HG02759 (cell line): ENCODE data around the gene MITF.

Experiments used
- ATAC-seq: cut with Tn5 transposase; IDR thresholded peaks from one replicate; pipeline ENCODE4 v1.9.1; 2021; ENCODE audit warnings: mild to moderate bottlenecking, moderate library complexity; ENCODE audit not compliant: unreplicated experiment

MITF gene

GRCh38 chr3:69944931-69945493 lies 205.7 kb downstream of the MITF start:
- no peak for ATAC-seq

GRCh38 chr3:69948246-69948862 lies 209.1 kb downstream of the MITF start:
- ATAC-seq, result no peak

- ATAC-seq, result no peak
Measured at GRCh38 chr3:69951616-69952015, 212.4 kb downstream of the MITF start.

- no peak for ATAC-seq
Measured at GRCh38 chr3:69959581-69959980, 220.3 kb downstream of the MITF start.

- ATAC-seq, result no peak
Measured at GRCh38 chr3:69961706-69962439, 222.6 kb downstream of the MITF start.

GRCh38 chr3:69963643-69964042 lies 224.4 kb downstream of the MITF start:
- no peak for ATAC-seq

GRCh38 chr3:69967156-69967555 lies 227.9 kb downstream of the MITF start:
- no peak for ATAC-seq

GRCh38 chr3:69970827-69971226 lies 231.6 kb downstream of the MITF start:
- ATAC-seq, result no peak

GRCh38 chr3:69972672-69973071 lies 233.4 kb downstream of the MITF start:
- ATAC-seq, result no peak

GRCh38 chr3:69976021-69976420 lies 236.8 kb downstream of the MITF start:
- no peak for ATAC-seq

- ATAC-seq, result no peak
Measured at GRCh38 chr3:69983546-69984265, 244.4 kb downstream of the MITF start.

- no peak for ATAC-seq
Measured at GRCh38 chr3:69985266-69985665, 246.0 kb downstream of the MITF start.

- ATAC-seq, result no peak
Measured at GRCh38 chr3:69986419-69986818, 247.2 kb downstream of the MITF start.

- no peak for ATAC-seq
Measured at GRCh38 chr3:69987833-69988232, 248.6 kb downstream of the MITF start.

GRCh38 chr3:69993757-69994156 lies 254.5 kb downstream of the MITF start:
- no peak for ATAC-seq

GRCh38 chr3:69994919-69995318 lies 255.7 kb downstream of the MITF start:
- ATAC-seq, result no peak

GRCh38 chr3:69997631-69998307 lies 258.5 kb downstream of the MITF start:
- no peak for ATAC-seq

GRCh38 chr3:69998759-69999139 lies 259.5 kb downstream of the MITF start:
- no peak for ATAC-seq

- no peak for ATAC-seq
Measured at GRCh38 chr3:69999140-70000027, 260.1 kb downstream of the MITF start, which contains the start of gene SAMMSON. SAMMSON (plus strand) TSS chr3:69999733.

- ATAC-seq, result no peak
Measured at GRCh38 chr3:70000028-70000410, 260.8 kb downstream of the MITF start.
